Neural cell (in vitro differentiated cells): ENCODE data around the gene VPS37B. TPM values are rescaled to one million over a fixed set of nuclear protein-coding genes. Genes with fewer than 3 reads are reported as not detected.

Experiments used
- H2AFZ ChIP-seq: fragments of 200-600, 300-800 bp; sonication (generic), shearing (Covaris generic); 2 replicates; pipeline ENCODE4 v1.6.0; 2014; ENCODE audit warnings: low read depth, mild to moderate bottlenecking, antibody characterized with exemption, low read length, moderate library complexity
- H3F3A ChIP-seq: fragments of 200-600 bp; shearing (Covaris generic); 2 replicates; pipeline ENCODE4 v1.6.1; 2016; ENCODE audit warnings: mild to moderate bottlenecking, moderate library complexity, mixed read lengths, antibody characterized with exemption, low read length; ENCODE audit not compliant: insufficient read depth, poor library complexity, severe bottlenecking
- H3K27ac ChIP-seq: fragments of 200-600, 300-800 bp; sonication (generic), shearing (Covaris generic); 2 replicates; pipeline ENCODE4 v1.5.1; 2014; ENCODE audit warnings: mild to moderate bottlenecking, low read length, moderate library complexity
- H3K27me3 ChIP-seq: fragments of 300-800, 200-600 bp; sonication (generic), shearing (Covaris generic); 2 replicates; pipeline ENCODE4 v1.6.0; 2014; ENCODE audit warnings: mild to moderate bottlenecking, low read depth, low read length, moderate library complexity; ENCODE audit not compliant: insufficient read depth
- H3K36me3 ChIP-seq: fragments of 300-800, 200-600 bp; sonication (generic), shearing (Covaris generic); 2 replicates; pipeline ENCODE4 v1.5.1; 2014; ENCODE audit warnings: mild to moderate bottlenecking, antibody characterized with exemption, low read length, moderate library complexity; ENCODE audit not compliant: insufficient read depth
- H3K4me2 ChIP-seq: fragments of 300-800, 200-600 bp; sonication (generic), shearing (Covaris generic); 2 replicates; pipeline ENCODE4 v1.6.0; 2014; ENCODE audit warnings: mild to moderate bottlenecking, low read length
- H3K4me3 ChIP-seq: fragments of 300-800, 200-600 bp; sonication (generic), shearing (Covaris generic); 2 replicates; pipeline ENCODE4 v1.5.1; 2014; ENCODE audit warnings: mild to moderate bottlenecking, low read length, moderate library complexity
- H3K79me2 ChIP-seq: fragments of 200-600 bp; shearing (Covaris generic); replicated peaks from 2 replicates; pipeline ENCODE4 v1.6.0; 2014; ENCODE audit warnings: mild to moderate bottlenecking, low read length, moderate library complexity; ENCODE audit not compliant: insufficient read depth
- H3K9ac ChIP-seq: fragments of 300-800, 200-600 bp; sonication (generic), shearing (Covaris generic); 2 replicates; pipeline ENCODE4 v1.6.1; 2016; ENCODE audit warnings: mild to moderate bottlenecking, low read length, mixed read lengths
- H3K9me2 ChIP-seq: fragments of 200-600 bp; shearing (Covaris generic); 2 replicates; pipeline ENCODE4 v1.6.1; 2016; ENCODE audit warnings: mild to moderate bottlenecking, low read length, mixed read lengths; ENCODE audit not compliant: insufficient read depth
- H3K9me3 ChIP-seq: fragments of 200-600, 300-800 bp; sonication (generic), shearing (Covaris generic); 2 replicates; pipeline ENCODE4 v1.6.1; 2016; ENCODE audit warnings: mild to moderate bottlenecking, mixed run types, low read length, moderate library complexity, mixed read lengths
- H4K20me1 ChIP-seq: fragments of 200-600 bp; shearing (Covaris generic); 2 replicates; pipeline ENCODE4 v1.6.1; 2016; ENCODE audit warnings: mild to moderate bottlenecking, mixed run types; ENCODE audit not compliant: insufficient read depth
- EZH2 ChIP-seq: fragments of 200-600, 300-800 bp; shearing (Covaris generic), sonication (generic); IDR thresholded peaks from 2 replicates; pipeline ENCODE4 v1.6.1; 2014; ENCODE audit warnings: antibody characterized with exemption, low read length, borderline replicate concordance, mild to moderate bottlenecking; ENCODE audit not compliant: insufficient read depth, poor library complexity, severe bottlenecking
- MXI1 ChIP-seq: fragments of 450-650 bp; conservative IDR thresholded peaks from 2 replicates; pipeline ENCODE4 v1.6.1; 2014; ENCODE audit warnings: antibody characterized with exemption, mild to moderate bottlenecking; ENCODE audit not compliant: poor library complexity, severe bottlenecking
- POLR2AphosphoS5 ChIP-seq: IDR thresholded peaks from 2 replicates; pipeline ENCODE4 v1.6.1; 2012
- RAD21 ChIP-seq: fragments of 450-650 bp; conservative IDR thresholded peaks from 2 replicates; pipeline ENCODE4 v1.6.1; 2014; ENCODE audit warnings: antibody characterized with exemption, mild to moderate bottlenecking, moderate library complexity
- REST ChIP-seq: IDR thresholded peaks from 2 replicates; pipeline ENCODE4 v1.6.1; 2012; ENCODE audit warnings: borderline replicate concordance
- SMC3 ChIP-seq: fragments of 450-650 bp; conservative IDR thresholded peaks from 2 replicates; pipeline ENCODE4 v1.6.1; 2014; ENCODE audit warnings: antibody characterized with exemption, mild to moderate bottlenecking, moderate library complexity; ENCODE audit not compliant: poor library complexity
- TAF1 ChIP-seq: IDR thresholded peaks from 2 replicates; pipeline ENCODE4 v1.6.1; 2012; ENCODE audit warnings: low read depth
- polyA plus RNA-seq: library from polyadenylated mRNA; depleted of rRNA; stranded (reverse); fragments of >200 nt; gene quantifications from 2 replicates; pipeline ENCODE4 v1.2.3, GENCODE V29; 2014

VPS37B gene
- polyA plus RNA-seq, 1 donor from 2014 or later = 30.2 TPM

- no peak for TF ChIP-seq REST
- H3K9ac ChIP-seq = no peak overlapping the region
Measured at GRCh38 chr12:122852336-122853275, 43.3 kb downstream of the VPS37B start.

GRCh38 chr12:122851820-122852219, 44.1 kb downstream of the VPS37B start:
- no peak overlapping the region for H3K9ac ChIP-seq
- TF ChIP-seq POLR2AphosphoS5 (no peak), REST (no peak), SMC3 (no peak), MXI1 (no peak), TAF1 (no peak), EZH2 (no peak), RAD21 (no peak)
- no peaks in the 10 kb centered on the region for H3K36me3 ChIP-seq

More at GRCh38 chr12:122852336-122853275, 43.3 kb downstream of the VPS37B start:
- Histone ChIP-seq H3K4me2 (no peak overlapping the region), H3K4me3 (no peak overlapping the region), H2AFZ (no peak overlapping the region), H4K20me1 (no peaks in the 10 kb centered on the region), H3F3A (no peaks in the 10 kb centered on the region), H3K27me3 (no peaks in the 10 kb centered on the region), H3K36me3 (no peaks in the 10 kb centered on the region), H3K79me2 (no peaks in the 10 kb centered on the region), H3K9me2 (no peaks in the 10 kb centered on the region), H3K27ac (no peak overlapping the region), H3K9me3 (no peaks in the 10 kb centered on the region)

More at GRCh38 chr12:122851820-122852219, 44.1 kb downstream of the VPS37B start:
- H3K27ac ChIP-seq = no peak overlapping the region
- no peaks in the 10 kb centered on the region for H3K9me3 ChIP-seq
- no peaks in the 10 kb centered on the region for H3F3A ChIP-seq
- peaks cover 2% of the 10 kb centered on the region for H4K20me1 ChIP-seq
- no peak overlapping the region for H3K4me3 ChIP-seq
- no peak overlapping the region for H3K4me2 ChIP-seq
- H3K27me3 ChIP-seq = no peaks in the 10 kb centered on the region
- no peak overlapping the region for H2AFZ ChIP-seq
- no peaks in the 10 kb centered on the region for H3K9me2 ChIP-seq
- H3K79me2 ChIP-seq = no peaks in the 10 kb centered on the region
